ENCODE data around the gene TSPAN15.
"Not testable (repeated sequence)": the region's sequence is repeated elsewhere in the genome, so short reads cannot be mapped to it uniquely, and the experiment has no call there.

- TF ChIP-seq CTCF (conservative IDR thresholded peaks at IDR 0.05; ENCODE audit: low read depth in 2 of 2); POLR2AphosphoS5 (IDR thresholded peaks at IDR 0.05; ENCODE audit: low read depth); EZH2 (IDR thresholded peaks at IDR 0.05; ENCODE audit: low read depth, unreplicated experiment); REST (IDR thresholded peaks at IDR 0.05; ENCODE audit: unreplicated experiment); EZH2phosphoT487 (IDR thresholded peaks at IDR 0.05; ENCODE audit: unreplicated experiment); JUNB (IDR thresholded peaks at IDR 0.05; ENCODE audit: unreplicated experiment); ZNF114 (CRISPR knock-in tag; IDR thresholded peaks at IDR 0.05); CREB1 (CRISPR knock-in tag; IDR thresholded peaks at IDR 0.05; ENCODE audit: low read depth); STAT1 (IDR thresholded peaks at IDR 0.05; ENCODE audit: unreplicated experiment): not testable (repeated sequence)
Measured at GRCh38 chr10:69536521-69536920, 85.3 kb downstream of the TSPAN15 start.

Measured in GM23338 (cell line).